Chondrocyte (in vitro differentiated cells): ENCODE results near the gene SHISA9. TPM values are rescaled to one million over a fixed set of nuclear protein-coding genes. Genes with fewer than 3 reads are reported as not detected.

Source experiments
- DNase-seq: peaks from one replicate; pipeline ENCODE4 v3.0.0; 2021; ENCODE audit warnings: mixed read lengths, low spot score
- H3K27ac Mint-ChIP-seq: one replicate; pipeline ENCODE4 v1.8.0; 2021; ENCODE audit warnings: mild to moderate bottlenecking, moderate library complexity, mixed read lengths; ENCODE audit not compliant: unreplicated experiment
- H3K27me3 Mint-ChIP-seq: 2 replicates; pipeline ENCODE4 v1.8.0; 2021; ENCODE audit warnings: low read depth, mixed read lengths
- H3K36me3 Mint-ChIP-seq: 2 replicates; pipeline ENCODE4 v1.8.0; 2021; ENCODE audit warnings: low read depth, mixed read lengths
- H3K4me1 Mint-ChIP-seq: 2 replicates; pipeline ENCODE4 v1.8.0; 2021; ENCODE audit warnings: low read depth, mild to moderate bottlenecking, mixed read lengths
- H3K4me3 Mint-ChIP-seq: one replicate; pipeline ENCODE4 v1.8.0; 2021; ENCODE audit warnings: mild to moderate bottlenecking, moderate library complexity, mixed read lengths; ENCODE audit not compliant: unreplicated experiment
- H3K9me3 Mint-ChIP-seq: 2 replicates; pipeline ENCODE4 v1.8.0; 2021; ENCODE audit warnings: low read depth, mixed read lengths
- CTCF ChIP-seq: fragments of 200-600 bp; sonication (generic); IDR thresholded peaks from 2 replicates; pipeline ENCODE4 v1.5.0; 2021; ENCODE audit warnings: antibody characterized with exemption, mild to moderate bottlenecking, moderate library complexity
- total RNA-seq: library from RNA; stranded (reverse); gene quantifications from 3 replicates; pipeline ENCODE4 v1.2.1, GENCODE V29; 2021

SHISA9 gene
- total RNA-seq, 1 donor from 2014 or later, result 1.6 TPM

DNA sequence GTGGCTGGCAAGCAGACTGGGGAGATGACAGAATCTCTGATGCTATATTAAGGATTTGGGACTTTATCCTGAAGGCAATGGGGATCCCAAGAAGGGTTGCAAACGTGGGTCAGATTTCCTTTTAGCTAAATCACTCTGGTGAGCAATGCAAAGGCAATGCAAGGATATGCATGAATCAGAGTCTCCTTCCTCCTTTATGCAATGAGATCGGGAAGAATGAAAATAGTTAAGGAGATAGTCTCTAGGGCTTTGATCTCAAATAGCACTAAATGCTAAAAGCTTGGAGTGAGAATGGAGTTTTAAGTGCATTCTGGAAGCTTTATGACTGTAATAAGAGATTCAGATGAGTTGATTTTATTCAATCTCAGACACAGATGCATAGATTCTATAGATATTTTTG lies 27.2 kb upstream of the SHISA9 start:
- Mint-ChIP-seq H3K9me3 (peaks cover 4% of the 10 kb centered on the region), H3K4me3 (no peak overlapping the region), H3K27me3 (peaks cover 2% of the 10 kb centered on the region), H3K36me3 (no peaks in the 10 kb centered on the region), H3K27ac (peak overlapping the region; percentile 32), H3K4me1 (peaks cover 5% of the 10 kb centered on the region)
- DNase-seq, result no peak
- TF ChIP-seq CTCF, result no peak

DNA sequence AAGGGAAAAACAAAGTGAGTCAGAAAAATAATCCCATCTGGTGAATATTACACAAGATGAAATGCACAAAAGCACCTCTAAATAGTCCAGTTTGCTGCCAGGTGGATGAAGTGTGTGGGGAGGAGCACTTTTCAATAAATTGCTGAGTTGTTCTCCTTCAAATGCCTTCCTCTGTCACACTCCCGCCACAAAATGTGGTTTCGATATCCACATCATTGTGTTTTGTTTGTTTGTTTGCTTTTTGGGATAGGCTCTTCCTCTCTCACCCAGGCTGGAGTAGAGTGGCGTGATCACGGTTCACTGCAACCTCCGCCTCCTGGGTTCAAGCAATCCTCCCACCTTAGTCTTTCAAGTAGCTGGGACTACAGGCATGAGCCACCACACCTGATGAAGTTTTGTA lies 24.6 kb upstream of the SHISA9 start:
- Mint-ChIP-seq H3K27me3 (peaks cover 3% of the 10 kb centered on the region), H3K4me1 (peaks cover 5% of the 10 kb centered on the region), H3K27ac (no peak overlapping the region), H3K4me3 (no peak overlapping the region), H3K36me3 (no peaks in the 10 kb centered on the region), H3K9me3 (no peaks in the 10 kb centered on the region)
- DNase-seq, result no peak
- no peak for TF ChIP-seq CTCF

- Mint-ChIP-seq H3K27ac (no peak overlapping the region), H3K4me3 (no peak overlapping the region)
These were observed 22.4 kb upstream of the SHISA9 start for GRCh38 chr16:12878973-12879372.

GRCh38 chr16:12879812-12880211 lies 21.6 kb upstream of the SHISA9 start:
- no peak for DNase-seq
- Mint-ChIP-seq H3K4me1 (no peaks in the 10 kb centered on the region), H3K27ac (no peak overlapping the region), H3K4me3 (no peak overlapping the region), H3K9me3 (peaks cover 5% of the 10 kb centered on the region), H3K36me3 (no peaks in the 10 kb centered on the region), H3K27me3 (peaks cover 4% of the 10 kb centered on the region)
- no peak for TF ChIP-seq CTCF

More at GRCh38 chr16:12878973-12879372, 22.4 kb upstream of the SHISA9 start:
- Mint-ChIP-seq H3K36me3 (no peaks in the 10 kb centered on the region), H3K27me3 (peaks cover 4% of the 10 kb centered on the region), H3K9me3 (no peaks in the 10 kb centered on the region), H3K4me1 (peaks cover 4% of the 10 kb centered on the region)
- no peak for TF ChIP-seq CTCF
- no peak for DNase-seq

- Mint-ChIP-seq H3K4me3 (no peak overlapping the region), H3K36me3 (no peaks in the 10 kb centered on the region), H3K27me3 (peaks cover 13% of the 10 kb centered on the region), H3K9me3 (peaks cover 5% of the 10 kb centered on the region), H3K27ac (no peak overlapping the region), H3K4me1 (no peaks in the 10 kb centered on the region)
- DNase-seq, result no peak
- no peak for TF ChIP-seq CTCF
These were observed 20.2 kb upstream of the SHISA9 start for GRCh38 chr16:12881182-12881581.
